Measurements from ENCODE around the gene RAB19. TPM values are rescaled to one million over a fixed set of nuclear protein-coding genes. Genes with fewer than 3 reads are reported as not detected.

RAB19 gene
- total and polyA plus RNA-seq, 9 of the 15 experiments (the other 6 are each of a cell fraction or from before 2014, with no cell fraction given): not detected

GRCh38 chr7:140455743-140456142 is 51.9 kb downstream of the RAB19 start:
- H2AFZ ChIP-seq (ENCODE audit: low read depth, low read length): no peak overlapping the region
- intact Hi-C loops (cut with micrococcal nuclease): no loop called here
- ChIA-PET POLR2A (interaction anchor here (1.0 to 3.1 kb wide), 3 partner anchors 8 to 89 kb away, joined by 3 to 14 read pairs (median 4); no protein-coding TSS in a partner anchor), CTCF (ENCODE audit: low intra/inter-chr PET ratio) (no interaction called here)
- H3K36me3 ChIP-seq (ENCODE audit: control insufficient read depth, insufficient read depth, low read length): peaks cover 79% of the 10 kb centered on the region
- in situ Hi-C loops (cut with MboI): no loop called here
- no peak overlapping the region for H3K4me2 ChIP-seq (ENCODE audit: insufficient read depth, low read length)
- no peaks in the 10 kb centered on the region for H3K9me1 ChIP-seq (ENCODE audit: control insufficient read depth, insufficient read depth, low read length)
- H3K27me3 ChIP-seq (ENCODE audit: control insufficient read depth in 2 of 2, insufficient read depth in 2 of 2, low read length in 2 of 2): no peaks in the 10 kb centered on the region
- no peak for TF ChIP-seq HCFC1 (IDR thresholded peaks at IDR 0.05; ENCODE audit: low read depth, low read length)
- no peak for TF ChIP-seq ZNF277 (CRISPR knock-in tag; IDR thresholded peaks at IDR 0.05; ENCODE audit: borderline replicate concordance)
- TF ChIP-seq ZNF121 (CRISPR knock-in tag; conservative IDR thresholded peaks at IDR 0.05): no peak
- TF ChIP-seq WHSC1 (IDR thresholded peaks at IDR 0.05; ENCODE audit: low read length): no peak
- TF ChIP-seq TEAD4 (IDR thresholded peaks at IDR 0.05; ENCODE audit: low read length): no peak
- TF ChIP-seq TEAD4 (CRISPR knock-in tag; IDR thresholded peaks at IDR 0.05; ENCODE audit: borderline replicate concordance): no peak
- TF ChIP-seq SRSF7 (optimal IDR thresholded peaks at IDR 0.05; ENCODE audit: low read depth, low read length): no peak
- TF ChIP-seq ZNF830 (CRISPR knock-in tag; IDR thresholded peaks at IDR 0.05): no peak
- TF ChIP-seq ZNF778 (CRISPR knock-in tag; IDR thresholded peaks at IDR 0.05): no peak
- TF ChIP-seq MTA1 (IDR thresholded peaks at IDR 0.05; ENCODE audit: borderline replicate concordance): no peak
- TF ChIP-seq MCM5 (IDR thresholded peaks at IDR 0.05; ENCODE audit: low read depth): no peak
- TF ChIP-seq ZNF780A (CRISPR knock-in tag; IDR thresholded peaks at IDR 0.05): no peak
- no peak for TF ChIP-seq PML (IDR thresholded peaks at IDR 0.05; ENCODE audit: low read length)
- TF ChIP-seq ZNF695 (CRISPR knock-in tag; IDR thresholded peaks at IDR 0.05): no peak
- no peak for TF ChIP-seq JUND (IDR thresholded peaks at IDR 0.05; ENCODE audit: borderline replicate concordance, low read depth, low read length)
- no peak for TF ChIP-seq JUND (tag; IDR thresholded peaks at IDR 0.05; ENCODE audit: borderline replicate concordance, low read depth, low read length)
- no peak for TF ChIP-seq E2F3 (CRISPR knock-in tag; IDR thresholded peaks at IDR 0.05)
- TF ChIP-seq ZFX (CRISPR knock-in tag; IDR thresholded peaks at IDR 0.05): no peak
- TF ChIP-seq TSHZ1 (CRISPR knock-in tag; IDR thresholded peaks at IDR 0.05): no peak
- no peak for TF ChIP-seq HSF4 (CRISPR knock-in tag; IDR thresholded peaks at IDR 0.05; ENCODE audit: borderline replicate concordance)
- TF ChIP-seq PYGO2 (tag; IDR thresholded peaks at IDR 0.05): no peak
- BruUV-seq (replicated peaks): no TSS peak
- no peak overlapping the region for H3K27ac ChIP-seq (ENCODE audit: extremely low read depth, low read depth, low read length)
- FAIRE-seq: no peak
- ATAC-seq: no peak
- no peaks in the 10 kb centered on the region for H3K9me3 ChIP-seq (replicated peaks; ENCODE audit: control insufficient read depth, insufficient read depth, low read depth, low read length)
- H3K4me1 ChIP-seq (replicated peaks in 1 of 2; ENCODE audit: control insufficient read depth in 2 of 2, insufficient read depth in 2 of 2, low read length in 2 of 2): no peaks in the 10 kb centered on the region
- DNase-seq (ENCODE audit: extremely low read depth in 1 of 4, low spot score in 3 of 4): no peak
- H3K4me3 ChIP-seq: no peak overlapping the region
- WGBS (ENCODE audit: insufficient coverage, low coverage, missing lambda C conversion rate): 93% methylated on average over 4 of the region's 4 CpGs
- H3K79me2 ChIP-seq (ENCODE audit: control insufficient read depth, insufficient read depth, low read length): 0 out of 3 replicates have a peak, but pooled peaks cover 1% of the 10 kb centered on the region
- no peak overlapping the region for H3K9ac ChIP-seq (ENCODE audit: insufficient read depth in 1 of 2, low read depth in 2 of 2, low read length in 2 of 2)
- H4K20me1 ChIP-seq (replicated peaks; ENCODE audit: control insufficient read depth, insufficient read depth, low read length): 0 out of 2 replicates have a peak, but pooled peaks cover 11% of the 10 kb centered on the region
